IPS-15b (cell line): ENCODE data around the gene TRIML2.
"Not testable (repeated sequence)": the region's sequence is repeated elsewhere in the genome, so short reads cannot be mapped to it uniquely, and the experiment has no call there.

Experiments
- H3K27me3 ChIP-seq: one replicate; pipeline ENCODE4 v1.6.1; 2013; ENCODE audit warnings: low read length; ENCODE audit not compliant: control insufficient read depth, insufficient read depth
- H3K36me3 ChIP-seq: one replicate; pipeline ENCODE4 v1.6.1; 2013; ENCODE audit warnings: low read length; ENCODE audit not compliant: control insufficient read depth, insufficient read depth
- H3K4me1 ChIP-seq: one replicate; pipeline ENCODE4 v1.6.1; 2013; ENCODE audit warnings: mild to moderate bottlenecking, low read length; ENCODE audit not compliant: control insufficient read depth, insufficient read depth
- H3K4me3 ChIP-seq: one replicate; pipeline ENCODE4 v1.5.1; 2013; ENCODE audit warnings: low read depth, low read length
- H3K9ac ChIP-seq: one replicate; pipeline ENCODE4 v1.6.1; 2013; ENCODE audit warnings: low read depth, mild to moderate bottlenecking, low read length
- H3K9me3 ChIP-seq: one replicate; pipeline ENCODE4 v1.6.1; 2013; ENCODE audit warnings: mild to moderate bottlenecking, low read length; ENCODE audit not compliant: control insufficient read depth, insufficient read depth

The TRIML2 gene

DNA sequence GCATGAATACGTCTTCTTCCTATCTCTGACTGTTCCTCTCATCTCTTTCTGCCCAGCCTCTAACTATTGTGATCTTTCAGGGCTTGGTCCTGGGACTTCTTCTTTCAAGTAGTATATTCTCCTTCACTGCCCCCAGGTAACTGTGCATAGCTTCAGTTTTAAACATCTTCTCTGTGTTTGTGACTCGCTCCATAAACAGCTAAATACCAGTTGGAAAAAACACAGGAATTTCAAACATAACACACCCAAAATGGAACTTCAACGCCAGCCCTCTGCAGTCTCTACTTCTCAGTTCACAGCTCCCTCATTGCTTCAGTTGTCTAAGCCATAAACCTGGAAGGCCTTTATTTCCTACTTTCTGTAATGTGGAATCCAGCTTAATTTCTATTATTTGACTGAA, 16.6 kb downstream of the TRIML2 start:
- Histone ChIP-seq H3K9me3 (no peaks in the 10 kb centered on the region), H3K4me1 (no peaks in the 10 kb centered on the region), H3K4me3 (no peak overlapping the region), H3K27me3 (no peaks in the 10 kb centered on the region), H3K36me3 (peaks cover 17% of the 10 kb centered on the region), H3K9ac (no peak overlapping the region)

DNA sequence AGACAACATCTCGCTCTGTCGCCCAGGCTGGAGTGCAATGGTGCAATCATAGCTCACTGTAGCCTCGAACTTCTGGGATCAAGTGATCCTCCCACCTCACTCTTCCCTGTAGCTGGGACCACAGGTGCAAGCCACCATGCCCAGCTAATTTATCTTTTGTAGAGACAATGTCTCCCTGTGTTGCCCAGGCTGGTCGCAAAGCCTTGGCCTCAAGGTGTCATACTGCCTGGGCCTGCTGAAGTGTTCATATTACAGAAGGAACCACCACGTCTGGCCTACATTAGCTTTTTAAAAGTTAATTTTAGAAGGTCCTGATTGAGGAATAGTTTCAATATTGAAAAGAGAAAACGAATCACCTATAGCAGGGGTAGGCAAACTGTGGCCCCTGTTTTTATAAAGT, 22.5 kb downstream of the TRIML2 start:
- Histone ChIP-seq H3K4me1 (no peaks in the 10 kb centered on the region), H3K4me3 (no peak overlapping the region), H3K27me3 (no peaks in the 10 kb centered on the region), H3K9ac (no peak overlapping the region), H3K9me3 (no peaks in the 10 kb centered on the region), H3K36me3 (peaks cover 13% of the 10 kb centered on the region)

DNA sequence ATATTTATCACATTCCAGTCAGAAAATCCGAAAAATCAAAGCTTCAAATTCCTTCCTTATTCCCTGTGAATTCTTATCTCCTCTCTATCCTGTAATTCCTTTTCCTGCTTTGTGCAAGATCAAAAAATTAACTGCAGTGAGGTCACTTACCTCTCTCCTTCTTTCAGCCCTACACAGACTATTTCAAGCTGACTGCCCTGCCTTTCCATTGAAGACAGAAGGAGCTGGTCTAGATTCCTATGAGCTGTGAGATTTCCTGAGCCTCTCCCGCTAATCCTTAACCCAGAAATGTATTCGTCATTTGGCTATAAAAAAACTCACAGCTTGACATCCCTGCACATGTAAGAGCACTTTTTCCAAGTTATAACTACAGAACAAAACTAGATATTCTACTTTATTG, 26.6 kb downstream of the TRIML2 start:
- Histone ChIP-seq H3K9me3 (no peaks in the 10 kb centered on the region), H3K27me3 (no peaks in the 10 kb centered on the region), H3K9ac (no peak overlapping the region), H3K4me3 (no peak overlapping the region), H3K4me1 (no peaks in the 10 kb centered on the region), H3K36me3 (peaks cover 4% of the 10 kb centered on the region)

DNA sequence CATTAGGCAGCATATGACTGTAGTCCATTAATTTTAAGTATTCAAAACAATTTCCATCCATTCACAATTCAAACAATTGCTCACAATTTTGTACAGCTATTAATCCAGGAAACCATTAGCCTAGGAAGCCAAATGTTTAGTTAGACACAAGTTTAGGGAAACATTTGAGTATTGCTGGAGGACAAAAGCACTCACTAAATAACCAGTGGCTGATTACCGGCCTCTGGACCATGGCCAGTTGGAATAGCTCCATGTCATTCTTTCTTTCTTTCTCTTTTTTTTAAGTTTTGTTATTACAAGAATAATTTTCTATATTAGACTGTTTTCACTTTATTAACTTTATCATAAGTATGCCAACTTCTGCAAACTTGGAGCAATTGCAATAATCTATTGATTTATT, 31.3 kb downstream of the TRIML2 start:
- H3K4me1 ChIP-seq = no peaks in the 10 kb centered on the region
- H3K27me3 ChIP-seq = no peaks in the 10 kb centered on the region
- H3K4me3 ChIP-seq = no peak overlapping the region

DNA sequence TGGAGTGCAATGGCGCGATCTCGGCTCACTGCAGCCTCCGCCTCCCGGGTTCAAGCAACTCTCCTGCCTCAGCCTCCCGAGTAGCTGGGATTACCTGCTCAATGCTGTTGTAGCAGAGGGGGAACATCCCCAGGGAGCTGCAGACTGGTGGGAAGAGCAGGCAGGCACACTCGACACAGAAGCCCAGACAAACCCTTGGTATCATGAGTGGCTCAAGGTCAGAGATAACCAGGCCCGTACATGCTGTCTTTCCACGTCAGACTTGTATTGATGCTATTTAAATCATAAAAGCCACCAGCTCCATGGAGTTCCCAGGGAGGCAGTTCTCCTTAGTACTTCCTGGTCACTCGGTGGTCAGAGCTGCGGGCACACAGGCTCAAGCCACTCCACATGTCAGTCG, 33.2 kb downstream of the TRIML2 start:
- Histone ChIP-seq H3K4me1 (no peaks in the 10 kb centered on the region), H3K9ac (no peak overlapping the region), H3K27me3 (no peaks in the 10 kb centered on the region), H3K9me3 (no peaks in the 10 kb centered on the region), H3K4me3 (no peak overlapping the region), H3K36me3 (no peaks in the 10 kb centered on the region)

More for the DNA sequence above, 31.3 kb downstream of the TRIML2 start:
- Histone ChIP-seq H3K9me3 (no peaks in the 10 kb centered on the region), H3K36me3 (no peaks in the 10 kb centered on the region), H3K9ac (no peak overlapping the region)

DNA sequence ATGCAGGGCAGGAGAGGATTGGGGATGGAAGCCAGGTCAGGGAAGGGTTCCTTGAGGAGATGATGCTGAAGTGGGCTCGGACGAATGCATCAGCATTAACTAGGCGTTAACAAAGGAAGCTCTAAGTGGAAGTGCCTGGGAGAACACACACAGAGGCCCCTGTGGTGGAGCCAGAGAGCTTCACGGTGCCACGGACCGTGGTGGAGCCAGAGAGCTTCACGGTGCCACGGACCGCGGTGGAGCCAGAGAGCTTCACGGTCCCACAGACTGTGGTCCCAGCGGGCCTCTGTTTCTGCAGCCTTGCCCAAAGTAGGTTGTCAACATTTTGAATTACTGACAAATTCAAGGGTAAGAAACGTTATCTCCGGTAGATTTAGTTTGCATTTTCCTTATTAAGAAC, 48.3 kb downstream of the TRIML2 start:
- no peaks in the 10 kb centered on the region for H3K9me3 ChIP-seq
- no peaks in the 10 kb centered on the region for H3K4me1 ChIP-seq
- no peak overlapping the region for H3K9ac ChIP-seq
- no peak overlapping the region for H3K4me3 ChIP-seq
- no peaks in the 10 kb centered on the region for H3K27me3 ChIP-seq
- H3K36me3 ChIP-seq = no peaks in the 10 kb centered on the region

GRCh38 chr4:188053302-188053701, 56.1 kb downstream of the TRIML2 start:
- no peak overlapping the region for H3K4me3 ChIP-seq
- H3K9ac ChIP-seq = no peak overlapping the region
- H3K27me3 ChIP-seq = no peaks in the 10 kb centered on the region
- no peaks in the 10 kb centered on the region for H3K9me3 ChIP-seq
- no peaks in the 10 kb centered on the region for H3K36me3 ChIP-seq
- no peaks in the 10 kb centered on the region for H3K4me1 ChIP-seq

DNA sequence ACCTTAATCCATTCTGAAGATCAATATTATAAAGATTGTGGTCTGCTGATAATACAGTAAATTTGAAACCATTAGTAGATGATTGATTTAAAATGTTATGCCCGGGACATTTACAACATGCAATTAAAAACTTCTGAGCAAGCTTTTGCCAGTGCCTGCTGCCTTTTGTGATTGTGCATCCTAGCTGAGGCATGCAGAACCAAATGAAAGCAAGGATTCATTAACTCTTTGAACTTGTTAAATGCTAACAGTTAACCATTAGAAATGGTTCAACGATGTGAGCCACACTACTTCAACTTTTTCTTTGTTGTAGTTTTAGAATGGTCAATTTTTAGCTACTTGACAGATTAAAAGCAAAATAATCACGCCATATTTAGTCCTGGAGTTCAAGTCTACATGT, 62.7 kb downstream of the TRIML2 start:
- no peaks in the 10 kb centered on the region for H3K4me1 ChIP-seq
- no peak overlapping the region for H3K4me3 ChIP-seq
- no peaks in the 10 kb centered on the region for H3K9me3 ChIP-seq
- peaks cover 2% of the 10 kb centered on the region for H3K27me3 ChIP-seq
- no peaks in the 10 kb centered on the region for H3K36me3 ChIP-seq
- H3K9ac ChIP-seq = no peak overlapping the region

- not testable (repeated sequence) for H3K4me3 ChIP-seq, H3K36me3 ChIP-seq, H3K27me3 ChIP-seq, H3K4me1 ChIP-seq, H3K9me3 ChIP-seq, H3K9ac ChIP-seq
These were observed 63.9 kb downstream of the TRIML2 start for GRCh38 chr4:188045461-188045860.

- Histone ChIP-seq H3K4me3 (no peak overlapping the region), H3K4me1 (no peaks in the 10 kb centered on the region), H3K36me3 (no peaks in the 10 kb centered on the region), H3K9ac (no peak overlapping the region), H3K27me3 (peaks cover 2% of the 10 kb centered on the region), H3K9me3 (no peaks in the 10 kb centered on the region)
These were observed 66.2 kb downstream of the TRIML2 start for GRCh38 chr4:188043154-188043553.

- H3K27me3 ChIP-seq = peaks cover 2% of the 10 kb centered on the region
- H3K4me1 ChIP-seq = no peaks in the 10 kb centered on the region
- no peaks in the 10 kb centered on the region for H3K36me3 ChIP-seq
- H3K4me3 ChIP-seq = no peak overlapping the region
- no peaks in the 10 kb centered on the region for H3K9me3 ChIP-seq
- H3K9ac ChIP-seq = no peak overlapping the region
These were observed 67.2 kb downstream of the TRIML2 start for GRCh38 chr4:188042191-188042590.

- H3K9ac ChIP-seq = no peak overlapping the region
- H3K27me3 ChIP-seq = peaks cover 2% of the 10 kb centered on the region
- no peaks in the 10 kb centered on the region for H3K4me1 ChIP-seq
- no peaks in the 10 kb centered on the region for H3K9me3 ChIP-seq
- H3K4me3 ChIP-seq = no peak overlapping the region
- no peaks in the 10 kb centered on the region for H3K36me3 ChIP-seq
These were observed 67.7 kb downstream of the TRIML2 start for GRCh38 chr4:188041721-188042120.
